ENCODE data around the gene ZNF692.

The ZNF692 gene

GRCh38 chr1:248842781-248843331 lies 16.0 kb downstream of the ZNF692 start:
- Histone ChIP-seq H3K27ac (ENCODE audit: low read depth, low read length) (no peak overlapping the region), H3K4me3 (ENCODE audit: insufficient read depth, low read length, poor library complexity, severe bottlenecking) (no peak overlapping the region), H4K20me1 (ENCODE audit: low read depth, low read length) (no peaks in the 10 kb centered on the region), H3K4me2 (ENCODE audit: low read depth, low read length, poor library complexity, severe bottlenecking) (no peak overlapping the region), H3K9me3 (ENCODE audit: insufficient read depth, low read length) (no peaks in the 10 kb centered on the region), H3K36me3 (ENCODE audit: low read length) (no peaks in the 10 kb centered on the region), H3K9me2 (replicated peaks; ENCODE audit: insufficient read depth, low read length) (no peaks in the 10 kb centered on the region), H3K9ac (ENCODE audit: low read length) (no peak overlapping the region), H3F3A (ENCODE audit: insufficient read depth) (no peaks in the 10 kb centered on the region), H3K79me2 (ENCODE audit: insufficient read depth, low read length) (peaks cover 38% of the 10 kb centered on the region), H3K27me3 (ENCODE audit: low read length) (no peaks in the 10 kb centered on the region), H2AFZ (ENCODE audit: low read depth, low read length, severe bottlenecking) (no peak overlapping the region)
- no peak for TF ChIP-seq CTCF (IDR thresholded peaks at IDR 0.05; ENCODE audit: insufficient read depth, low read length, poor library complexity, severe bottlenecking)
- no peak for TF ChIP-seq EZH2phosphoT487 (conservative IDR thresholded peaks at IDR 0.05; ENCODE audit: low read length)

- Histone ChIP-seq H3K9me3 (ENCODE audit: insufficient read depth, low read length) (no peaks in the 10 kb centered on the region), H4K20me1 (ENCODE audit: low read depth, low read length) (no peaks in the 10 kb centered on the region), H3K27me3 (ENCODE audit: low read length) (no peaks in the 10 kb centered on the region), H3K9ac (ENCODE audit: low read length) (no peak overlapping the region), H3K27ac (ENCODE audit: low read depth, low read length) (no peak overlapping the region), H3K36me3 (ENCODE audit: low read length) (no peaks in the 10 kb centered on the region), H3F3A (ENCODE audit: insufficient read depth) (no peaks in the 10 kb centered on the region), H3K4me2 (ENCODE audit: low read depth, low read length, poor library complexity, severe bottlenecking) (no peak overlapping the region), H3K9me2 (replicated peaks; ENCODE audit: insufficient read depth, low read length) (no peaks in the 10 kb centered on the region), H2AFZ (ENCODE audit: low read depth, low read length, severe bottlenecking) (no peak overlapping the region), H3K79me2 (ENCODE audit: insufficient read depth, low read length) (peaks cover 38% of the 10 kb centered on the region), H3K4me3 (ENCODE audit: insufficient read depth, low read length, poor library complexity, severe bottlenecking) (no peak overlapping the region)
- TF ChIP-seq CTCF (IDR thresholded peaks at IDR 0.05; ENCODE audit: insufficient read depth, low read length, poor library complexity, severe bottlenecking) (no peak), EZH2phosphoT487 (conservative IDR thresholded peaks at IDR 0.05; ENCODE audit: low read length) (no peak)
These were observed 17.0 kb downstream of the ZNF692 start for GRCh38 chr1:248841702-248842395.

- TF ChIP-seq EZH2phosphoT487 (conservative IDR thresholded peaks at IDR 0.05; ENCODE audit: low read length) (no peak), CTCF (IDR thresholded peaks at IDR 0.05; ENCODE audit: insufficient read depth, low read length, poor library complexity, severe bottlenecking) (no peak)
- Histone ChIP-seq H3K4me3 (ENCODE audit: insufficient read depth, low read length, poor library complexity, severe bottlenecking) (no peak overlapping the region), H3F3A (ENCODE audit: insufficient read depth) (no peaks in the 10 kb centered on the region), H3K9me3 (ENCODE audit: insufficient read depth, low read length) (no peaks in the 10 kb centered on the region), H3K27me3 (ENCODE audit: low read length) (no peaks in the 10 kb centered on the region), H3K27ac (ENCODE audit: low read depth, low read length) (no peak overlapping the region), H4K20me1 (ENCODE audit: low read depth, low read length) (no peaks in the 10 kb centered on the region), H3K36me3 (ENCODE audit: low read length) (no peaks in the 10 kb centered on the region), H3K79me2 (ENCODE audit: insufficient read depth, low read length) (peaks cover 38% of the 10 kb centered on the region), H3K4me2 (ENCODE audit: low read depth, low read length, poor library complexity, severe bottlenecking) (no peak overlapping the region), H3K9ac (ENCODE audit: low read length) (no peak overlapping the region), H3K9me2 (replicated peaks; ENCODE audit: insufficient read depth, low read length) (no peaks in the 10 kb centered on the region), H2AFZ (ENCODE audit: low read depth, low read length, severe bottlenecking) (no peak overlapping the region)
These were observed 17.9 kb downstream of the ZNF692 start for GRCh38 chr1:248840946-248841345.

Data from SU-DHL-6 (cell line).